Measurements from ENCODE around the gene STAU1. TPM values are rescaled to one million over a fixed set of nuclear protein-coding genes. Genes with fewer than 3 reads are reported as not detected.

The STAU1 gene
- polyA plus RNA-seq, 1 donor (not counting 4 experiments of a cell fraction or from before 2014, with no cell fraction given) = 55.3 TPM

- Histone ChIP-seq H3K4me2 (ENCODE audit: control insufficient read depth, extremely low read depth, insufficient read depth, low read depth, low read length) (no peak overlapping the region), H2AFZ (ENCODE audit: control insufficient read depth, low read length) (no peak overlapping the region), H3K4me3 (ENCODE audit: control insufficient read depth in 2 of 3, extremely low read depth in 1 of 3, insufficient read depth in 2 of 3, low read depth in 1 of 3, low read length in 3 of 3) (no peak overlapping the region), H3K4me1 (ENCODE audit: control insufficient read depth, extremely low read depth, insufficient read depth, low read length) (no peaks in the 10 kb centered on the region), H3K9me1 (ENCODE audit: control insufficient read depth, extremely low read depth, insufficient read depth, low read length) (no peaks in the 10 kb centered on the region), H3K79me2 (ENCODE audit: control insufficient read depth, insufficient read depth, low read length) (no peaks in the 10 kb centered on the region), H3K9ac (ENCODE audit: control insufficient read depth, extremely low read depth, insufficient read depth, low read length) (no peak overlapping the region), H3K36me3 (ENCODE audit: control insufficient read depth in 2 of 2, extremely low read depth in 1 of 2, insufficient read depth in 2 of 2, low read length in 2 of 2) (peaks cover 36 to 44% of the 10 kb centered on the region in 2 experiments), H4K20me1 (ENCODE audit: control insufficient read depth, extremely low read depth, insufficient read depth, low read length) (no peaks in the 10 kb centered on the region), H3K27ac (ENCODE audit: control insufficient read depth, insufficient read depth, low read length) (no peak overlapping the region), H3K9me3 (ENCODE audit: control insufficient read depth, low read depth, low read length) (no peaks in the 10 kb centered on the region), H3K27me3 (ENCODE audit: control insufficient read depth, extremely low read depth, insufficient read depth, low read length) (no peaks in the 10 kb centered on the region)
- dilution Hi-C loops (cut with MboI; ENCODE audit: extremely low pct_ligation_motif_present, low sequenced_read_pairs) = no loop called here
- no peak for TF ChIP-seq EZH2 (IDR thresholded peaks at IDR 0.05; ENCODE audit: low read length)
- no peak for TF ChIP-seq CTCF (optimal IDR thresholded peaks at IDR 0.05 in 1 of 3, IDR thresholded peaks at IDR 0.05 in 1 of 3, conservative IDR thresholded peaks at IDR 0.05 in 1 of 3; ENCODE audit: extremely low read depth in 1 of 3, insufficient read depth in 2 of 3, low read length in 3 of 3)
- FAIRE-seq = no peak
- DNase-seq (ENCODE audit: low read depth, low spot score) = no peak
These were observed 48.2 kb upstream of the STAU1 start for GRCh38 chr20:49236301-49236700.

GRCh38 chr20:49234831-49235230 lies 46.7 kb upstream of the STAU1 start:
- peaks cover 49 to 50% of the 10 kb centered on the region in 2 experiments for H3K36me3 ChIP-seq (ENCODE audit: control insufficient read depth in 2 of 2, extremely low read depth in 1 of 2, insufficient read depth in 2 of 2, low read length in 2 of 2)

More at GRCh38 chr20:49234831-49235230, 46.7 kb upstream of the STAU1 start:
- no peak for FAIRE-seq
- Histone ChIP-seq H3K27me3 (ENCODE audit: control insufficient read depth, extremely low read depth, insufficient read depth, low read length) (no peaks in the 10 kb centered on the region), H3K4me2 (ENCODE audit: control insufficient read depth, extremely low read depth, insufficient read depth, low read depth, low read length) (no peak overlapping the region), H3K4me1 (ENCODE audit: control insufficient read depth, extremely low read depth, insufficient read depth, low read length) (peaks cover 2% of the 10 kb centered on the region), H3K27ac (ENCODE audit: control insufficient read depth, insufficient read depth, low read length) (no peak overlapping the region), H3K9me3 (ENCODE audit: control insufficient read depth, low read depth, low read length) (no peaks in the 10 kb centered on the region), H3K79me2 (ENCODE audit: control insufficient read depth, insufficient read depth, low read length) (no peaks in the 10 kb centered on the region), H3K9ac (ENCODE audit: control insufficient read depth, extremely low read depth, insufficient read depth, low read length) (no peak overlapping the region), H2AFZ (ENCODE audit: control insufficient read depth, low read length) (no peak overlapping the region), H4K20me1 (ENCODE audit: control insufficient read depth, extremely low read depth, insufficient read depth, low read length) (no peaks in the 10 kb centered on the region), H3K9me1 (ENCODE audit: control insufficient read depth, extremely low read depth, insufficient read depth, low read length) (no peaks in the 10 kb centered on the region), H3K4me3 (ENCODE audit: control insufficient read depth in 2 of 3, extremely low read depth in 1 of 3, insufficient read depth in 2 of 3, low read depth in 1 of 3, low read length in 3 of 3) (no peak overlapping the region)
- dilution Hi-C loops (cut with MboI; ENCODE audit: extremely low pct_ligation_motif_present, low sequenced_read_pairs) = no loop called here
- no peak for TF ChIP-seq EZH2 (IDR thresholded peaks at IDR 0.05; ENCODE audit: low read length)
- no peak for TF ChIP-seq CTCF (optimal IDR thresholded peaks at IDR 0.05 in 1 of 3, IDR thresholded peaks at IDR 0.05 in 1 of 3, conservative IDR thresholded peaks at IDR 0.05 in 1 of 3; ENCODE audit: extremely low read depth in 1 of 3, insufficient read depth in 2 of 3, low read length in 3 of 3)
- no peak for DNase-seq (ENCODE audit: low read depth, low spot score)
